NCI-H2196 treated with DMSO at 0.1 percent for 48 hours (cell line): ENCODE data around the gene PRDM11.

Source experiments
- DNase-seq: peaks from one replicate; lab custom pipeline; 2025; ENCODE audit not compliant: unreplicated experiment; lab: John Stamatoyannopoulos, UW

PRDM11 gene

GRCh38 chr11:45209000-45209879 lies 62.8 kb downstream of the PRDM11 start:
- DNase-seq = no peak

GRCh38 chr11:45209891-45210699 lies 63.7 kb downstream of the PRDM11 start:
- no peak for DNase-seq

- DNase-seq = no peak
These were observed 64.4 kb downstream of the PRDM11 start for GRCh38 chr11:45210846-45211245.

GRCh38 chr11:45211732-45212131 lies 65.3 kb downstream of the PRDM11 start:
- no peak for DNase-seq

- no peak for DNase-seq
These were observed 66.3 kb downstream of the PRDM11 start for GRCh38 chr11:45212566-45213315.

GRCh38 chr11:45213316-45213665 lies 66.9 kb downstream of the PRDM11 start:
- no peak for DNase-seq

GRCh38 chr11:45213717-45214116 lies 67.3 kb downstream of the PRDM11 start:
- DNase-seq = no peak

- no peak for DNase-seq
These were observed 68.8 kb downstream of the PRDM11 start for GRCh38 chr11:45215098-45215865.

- no peak for DNase-seq
These were observed 69.6 kb downstream of the PRDM11 start for GRCh38 chr11:45216031-45216430.

- no peak for DNase-seq
These were observed 70.5 kb downstream of the PRDM11 start for GRCh38 chr11:45216901-45217300.

GRCh38 chr11:45217991-45218390 lies 71.6 kb downstream of the PRDM11 start:
- DNase-seq = no peak

GRCh38 chr11:45218705-45219104 lies 72.3 kb downstream of the PRDM11 start:
- no peak for DNase-seq

GRCh38 chr11:45219411-45219810 lies 73.0 kb downstream of the PRDM11 start:
- DNase-seq = no peak

GRCh38 chr11:45223496-45223895 lies 77.1 kb downstream of the PRDM11 start:
- no peak for DNase-seq

- no peak for DNase-seq
These were observed 78.3 kb downstream of the PRDM11 start for GRCh38 chr11:45224766-45225165.

- peak; percentile 52 for DNase-seq
These were observed 78.8 kb downstream of the PRDM11 start for GRCh38 chr11:45225277-45225676.

- no peak for DNase-seq
These were observed 79.8 kb downstream of the PRDM11 start for GRCh38 chr11:45225961-45226871.

GRCh38 chr11:45226901-45227300 lies 80.5 kb downstream of the PRDM11 start:
- DNase-seq = no peak

- no peak for DNase-seq
These were observed 81.4 kb downstream of the PRDM11 start for GRCh38 chr11:45227836-45228235.
